ENCODE data around the gene ACBD3. TPM values are rescaled to one million over a fixed set of nuclear protein-coding genes. Genes with fewer than 3 reads are reported as not detected.
A peak's percentile ranks its signal among the peaks of the same experiment; 100 is the strongest.

Gene ACBD3
- total RNA-seq, 1 donor from 2014 or later = 41.3 TPM

GRCh38 chr1:226111098-226111882 lies 75.3 kb downstream of the ACBD3 start:
- DNase-seq = no peak
- no peaks in the 10 kb centered on the region for H3K27me3 ChIP-seq (ENCODE audit: low read depth)
- H3K9me3 ChIP-seq = no peaks in the 10 kb centered on the region
- peak overlapping the region; percentile 98 for H3K27ac ChIP-seq
- ATAC-seq = no peak
- H3K36me3 ChIP-seq = no peaks in the 10 kb centered on the region
- H3K4me3 ChIP-seq = peak overlapping the region; percentile 79
- H3K4me1 ChIP-seq = peaks cover 24% of the 10 kb centered on the region
- no peak for TF ChIP-seq CTCF (IDR thresholded peaks at IDR 0.05)
- intact Hi-C loops (cut with DNase I) = no loop called here

GRCh38 chr1:226110249-226111097 lies 76.1 kb downstream of the ACBD3 start:
- H3K9me3 ChIP-seq = no peaks in the 10 kb centered on the region
- TF ChIP-seq CTCF (IDR thresholded peaks at IDR 0.05) = no peak
- peak overlapping the region; percentile 79 for H3K4me3 ChIP-seq
- H3K4me1 ChIP-seq = peaks cover 24% of the 10 kb centered on the region
- H3K36me3 ChIP-seq = no peaks in the 10 kb centered on the region
- DNase-seq (peak; percentile 77), ATAC-seq (peak; percentile 85)
- intact Hi-C loops (cut with DNase I) = no loop called here
- no peaks in the 10 kb centered on the region for H3K27me3 ChIP-seq (ENCODE audit: low read depth)
- H3K27ac ChIP-seq = peak overlapping the region; percentile 98

DNA sequence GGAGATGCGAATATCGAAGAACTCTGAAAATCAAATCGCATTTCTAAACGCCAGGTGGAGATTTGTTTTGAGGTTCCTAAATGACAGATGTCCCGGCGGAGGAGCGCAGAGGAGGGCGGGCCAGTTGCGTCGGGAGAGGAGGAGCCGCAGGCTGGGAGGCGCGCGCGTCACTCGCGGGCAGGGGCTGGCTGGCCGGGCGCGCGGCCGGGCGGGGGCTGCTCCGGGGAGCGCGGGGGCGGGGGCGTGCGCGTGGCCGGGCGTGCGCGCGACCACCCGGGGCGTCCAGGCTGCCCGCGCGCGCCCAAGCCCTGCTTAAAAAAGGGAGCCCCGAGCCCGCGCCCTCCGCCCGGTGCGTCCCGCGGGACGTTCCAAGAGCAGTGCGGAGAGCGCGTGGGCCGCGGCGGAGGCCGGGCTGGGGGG lies 76.7 kb downstream of the ACBD3 start:
- Histone ChIP-seq H3K4me3 (peak overlapping the region; percentile 79), H3K27ac (peak overlapping the region; percentile 98), H3K36me3 (no peaks in the 10 kb centered on the region), H3K4me1 (peaks cover 24% of the 10 kb centered on the region), H3K9me3 (no peaks in the 10 kb centered on the region), H3K27me3 (ENCODE audit: low read depth) (no peaks in the 10 kb centered on the region)
- DNase-seq (peak; percentile 93), ATAC-seq (peak; percentile 91 to 93)
- no peak for TF ChIP-seq CTCF (IDR thresholded peaks at IDR 0.05)
- intact Hi-C loops (cut with DNase I) = no loop called here

- peak; percentile 41 to 51 for ATAC-seq
- Histone ChIP-seq H3K27me3 (ENCODE audit: low read depth) (no peaks in the 10 kb centered on the region), H3K9me3 (no peaks in the 10 kb centered on the region), H3K36me3 (no peaks in the 10 kb centered on the region), H3K27ac (peak overlapping the region; percentile 98), H3K4me3 (peak overlapping the region; percentile 79), H3K4me1 (peaks cover 24% of the 10 kb centered on the region)
- no peak for DNase-seq
- no peak for TF ChIP-seq CTCF (IDR thresholded peaks at IDR 0.05)
- intact Hi-C loops (cut with DNase I) = no loop called here
These were observed 77.4 kb downstream of the ACBD3 start for GRCh38 chr1:226108935-226109828.

Data from lower lobe of right lung (tissue), 2 donors.